HUES6 (cell line): Measurements from ENCODE around the gene FRMD3.

Experiments used
- H3K27ac ChIP-seq: 2 replicates; pipeline ENCODE4 v1.7.0; 2013; ENCODE audit warnings: low read depth, mild to moderate bottlenecking, low read length, inconsistent platforms
- H3K27me3 ChIP-seq: 2 replicates; pipeline ENCODE4 v1.6.1; 2013; ENCODE audit warnings: low read length; ENCODE audit not compliant: control insufficient read depth, insufficient read depth
- H3K36me3 ChIP-seq: 2 replicates; pipeline ENCODE4 v1.6.1; 2013; ENCODE audit warnings: low read length; ENCODE audit not compliant: control insufficient read depth, insufficient read depth
- H3K4me1 ChIP-seq: 2 replicates; pipeline ENCODE4 v1.6.1; 2013; ENCODE audit warnings: low read length; ENCODE audit not compliant: control insufficient read depth, insufficient read depth
- H3K4me3 ChIP-seq: 2 replicates; pipeline ENCODE4 v1.5.1; 2013; ENCODE audit warnings: low read depth, low read length
- H3K9ac ChIP-seq: one replicate; pipeline ENCODE4 v1.6.1; 2013; ENCODE audit warnings: mild to moderate bottlenecking, low read length
- H3K9me3 ChIP-seq: 2 replicates; pipeline ENCODE4 v1.6.1; 2013; ENCODE audit warnings: low read depth, low read length; ENCODE audit not compliant: control insufficient read depth, insufficient read depth

The FRMD3 gene

GRCh38 chr9:83557317-83557716 is 19.1 kb upstream of the FRMD3 start:
- Histone ChIP-seq H3K9me3 (no peaks in the 10 kb centered on the region), H3K36me3 (no peaks in the 10 kb centered on the region), H3K4me1 (no peaks in the 10 kb centered on the region), H3K27me3 (no peaks in the 10 kb centered on the region), H3K4me3 (no peak overlapping the region), H3K27ac (no peak overlapping the region), H3K9ac (no peak overlapping the region)

- no peak overlapping the region for H3K4me3 ChIP-seq
- H3K4me1 ChIP-seq = no peaks in the 10 kb centered on the region
- 0 out of 2 replicates have a peak, but pooled peaks cover 3% of the 10 kb centered on the region for H3K9me3 ChIP-seq
- H3K27me3 ChIP-seq = no peaks in the 10 kb centered on the region
- no peaks in the 10 kb centered on the region for H3K36me3 ChIP-seq
- no peak overlapping the region for H3K27ac ChIP-seq
- H3K9ac ChIP-seq = no peak overlapping the region
Observed at GRCh38 chr9:83554278-83554677, 16.1 kb upstream of the FRMD3 start.

DNA sequence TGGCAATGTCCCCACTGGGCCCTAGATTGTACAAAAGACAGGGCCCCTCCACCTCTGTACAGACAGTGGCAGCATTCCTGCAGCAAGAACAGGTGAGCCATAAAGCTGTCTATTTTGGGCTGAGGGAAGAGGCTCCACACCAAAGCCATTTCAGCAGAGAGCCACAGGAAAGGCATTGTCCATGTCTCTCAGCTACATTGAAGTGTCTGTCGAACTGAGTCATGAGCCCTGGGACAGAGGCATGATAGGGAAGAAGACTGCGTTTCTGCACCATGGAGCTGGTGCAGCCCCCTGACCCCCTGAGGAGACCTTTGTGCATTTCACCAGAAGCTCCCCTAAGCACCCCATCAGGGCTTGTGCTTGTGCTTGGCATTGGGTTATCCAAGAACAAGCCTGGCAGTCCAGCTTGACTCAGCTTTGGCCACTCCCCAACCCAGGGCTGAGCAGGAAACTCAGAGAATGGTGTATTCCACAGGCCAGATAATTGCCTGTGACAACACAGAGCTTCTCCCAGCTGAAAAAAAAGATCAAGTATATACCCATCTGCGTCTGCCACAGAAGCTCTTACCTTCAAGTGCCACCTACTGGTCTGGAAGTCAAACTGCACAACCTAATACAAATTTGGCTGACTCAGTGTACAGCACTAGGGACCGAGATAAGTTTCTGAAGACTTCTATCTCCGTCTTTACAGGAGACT is 5.9 kb upstream of the FRMD3 start:
- Histone ChIP-seq H3K4me1 (peaks cover under 1% of the 10 kb centered on the region; the same call in 1 of the 2 replicates), H3K9me3 (no peaks in the 10 kb centered on the region), H3K27me3 (peaks cover 25% of the 10 kb centered on the region), H3K4me3 (no peak overlapping the region), H3K9ac (no peak overlapping the region), H3K27ac (no peak overlapping the region), H3K36me3 (no peaks in the 10 kb centered on the region)

- no peaks in the 10 kb centered on the region for H3K36me3 ChIP-seq
- no peaks in the 10 kb centered on the region for H3K9me3 ChIP-seq
- H3K27me3 ChIP-seq = peaks cover 76% of the 10 kb centered on the region
- H3K27ac ChIP-seq = no peak overlapping the region
- H3K4me1 ChIP-seq = peaks cover 5% of the 10 kb centered on the region
- H3K9ac ChIP-seq = no peak overlapping the region
- peak overlapping the region; percentile 70 for H3K4me3 ChIP-seq
Observed at GRCh38 chr9:83538890-83539238, 663 bp upstream of the FRMD3 start.

GRCh38 chr9:83537331-83538171 is 650 bp downstream of the FRMD3 start:
- Histone ChIP-seq H3K9me3 (no peaks in the 10 kb centered on the region), H3K9ac (peak overlapping the region; percentile 18), H3K27me3 (peaks cover 76% of the 10 kb centered on the region), H3K4me3 (peak overlapping the region; percentile 70), H3K4me1 (peaks cover 5% of the 10 kb centered on the region), H3K36me3 (no peaks in the 10 kb centered on the region), H3K27ac (no peak overlapping the region)

DNA sequence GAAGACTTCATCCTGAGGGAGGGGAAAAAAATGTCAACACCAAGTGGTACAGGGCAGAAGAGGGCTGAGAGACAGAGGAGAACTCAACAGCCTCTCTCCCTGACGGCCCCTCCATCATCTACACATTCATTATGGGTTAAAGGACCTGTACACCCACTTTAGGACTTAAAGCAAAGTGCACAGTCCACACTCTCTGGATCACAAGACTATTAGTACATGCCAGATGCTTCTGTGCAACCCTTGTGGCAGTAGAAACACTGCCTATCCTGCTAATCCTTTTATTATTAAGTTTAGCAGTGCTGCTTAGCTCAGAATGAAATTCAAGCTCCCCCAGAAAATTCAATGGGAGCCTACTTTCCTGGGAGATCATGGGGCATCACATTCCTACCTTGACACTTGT is 1.9 kb downstream of the FRMD3 start:
- no peak overlapping the region for H3K4me3 ChIP-seq
- H3K27ac ChIP-seq = no peak overlapping the region
- no peaks in the 10 kb centered on the region for H3K9me3 ChIP-seq
- H3K9ac ChIP-seq = no peak overlapping the region
- peaks cover 73% of the 10 kb centered on the region for H3K27me3 ChIP-seq
- H3K36me3 ChIP-seq = no peaks in the 10 kb centered on the region
- peaks cover 5% of the 10 kb centered on the region for H3K4me1 ChIP-seq

- Histone ChIP-seq H3K9ac (no peak overlapping the region), H3K27me3 (peaks cover 67% of the 10 kb centered on the region)
Observed at GRCh38 chr9:83535736-83536135, 2.5 kb downstream of the FRMD3 start.

DNA sequence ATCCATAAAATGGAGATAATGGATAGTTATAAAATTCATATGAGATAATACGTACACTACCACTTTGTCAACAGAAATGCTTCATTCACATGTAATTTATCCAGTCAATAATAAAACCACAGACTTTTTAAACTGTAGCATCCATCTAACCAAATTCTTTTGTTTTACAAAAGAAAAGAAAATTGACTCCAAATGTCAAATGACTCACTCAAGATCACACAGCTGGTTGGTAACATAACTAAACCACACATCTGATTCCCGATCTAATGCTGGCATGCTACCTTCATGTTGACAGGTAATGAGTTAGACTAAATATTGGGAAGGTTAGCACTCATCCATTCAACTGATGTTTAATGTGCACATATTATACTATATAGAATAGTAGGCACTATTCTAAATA is 4.9 kb downstream of the FRMD3 start:
- peaks cover 5% of the 10 kb centered on the region; the same call in 1 of the 2 replicates for H3K9me3 ChIP-seq
- no peaks in the 10 kb centered on the region; the same call in 1 of the 2 replicates for H3K4me1 ChIP-seq
- no peak overlapping the region for H3K27ac ChIP-seq
- no peak overlapping the region for H3K4me3 ChIP-seq
- no peaks in the 10 kb centered on the region for H3K36me3 ChIP-seq
- no peak overlapping the region for H3K9ac ChIP-seq
- H3K27me3 ChIP-seq = peaks cover 42% of the 10 kb centered on the region

More at GRCh38 chr9:83535736-83536135, 2.5 kb downstream of the FRMD3 start:
- Histone ChIP-seq H3K36me3 (no peaks in the 10 kb centered on the region), H3K4me3 (no peak overlapping the region), H3K27ac (no peak overlapping the region), H3K9me3 (no peaks in the 10 kb centered on the region), H3K4me1 (peaks cover 5% of the 10 kb centered on the region)

GRCh38 chr9:83526901-83527300 is 11.3 kb downstream of the FRMD3 start:
- no peaks in the 10 kb centered on the region for H3K27me3 ChIP-seq
- H3K9ac ChIP-seq = no peak overlapping the region
- H3K27ac ChIP-seq = no peak overlapping the region
- H3K4me1 ChIP-seq = 0 out of 2 replicates have a peak, but pooled peaks cover 7% of the 10 kb centered on the region
- H3K4me3 ChIP-seq = no peak overlapping the region
- peaks cover 5% of the 10 kb centered on the region; the same call in 1 of the 2 replicates for H3K9me3 ChIP-seq
- H3K36me3 ChIP-seq = no peaks in the 10 kb centered on the region

- Histone ChIP-seq H3K9me3 (peaks cover 5% of the 10 kb centered on the region; the same call in 1 of the 2 replicates), H3K9ac (no peak overlapping the region)
Observed at GRCh38 chr9:83526211-83526610, 12.0 kb downstream of the FRMD3 start.

GRCh38 chr9:83523684-83524083 is 14.5 kb downstream of the FRMD3 start:
- H3K4me1 ChIP-seq = 0 out of 2 replicates have a peak, but pooled peaks cover 7% of the 10 kb centered on the region
- no peak overlapping the region for H3K9ac ChIP-seq
- H3K27ac ChIP-seq = no peak overlapping the region

More at GRCh38 chr9:83526211-83526610, 12.0 kb downstream of the FRMD3 start:
- Histone ChIP-seq H3K27me3 (no peaks in the 10 kb centered on the region), H3K4me1 (0 out of 2 replicates have a peak, but pooled peaks cover 7% of the 10 kb centered on the region), H3K4me3 (no peak overlapping the region), H3K27ac (no peak overlapping the region), H3K36me3 (no peaks in the 10 kb centered on the region)

More at GRCh38 chr9:83523684-83524083, 14.5 kb downstream of the FRMD3 start:
- Histone ChIP-seq H3K9me3 (no peaks in the 10 kb centered on the region), H3K27me3 (no peaks in the 10 kb centered on the region), H3K4me3 (no peak overlapping the region), H3K36me3 (no peaks in the 10 kb centered on the region)
